Erythroblast (primary cell): ENCODE measurements around the gene TEX2.
"Not testable (repeated sequence)": the region's sequence is repeated elsewhere in the genome, so short reads cannot be mapped to it uniquely, and the experiment has no call there.

Experiments
- DNase-seq, 2 experiments: peaks; one replicate each; lab custom pipeline; 2025; lab: John Stamatoyannopoulos, UW
- GATA1 ChIP-seq: IDR thresholded peaks from 2 replicates; pipeline ENCODE4 v1.6.1; 2011; ENCODE audit warnings: low read depth, mild to moderate bottlenecking, control low read depth, low read length, moderate library complexity
- POLR2A ChIP-seq: IDR thresholded peaks from 2 replicates; pipeline ENCODE4 v1.6.1; 2011; ENCODE audit warnings: mild to moderate bottlenecking, low read length

TEX2 gene

DNA sequence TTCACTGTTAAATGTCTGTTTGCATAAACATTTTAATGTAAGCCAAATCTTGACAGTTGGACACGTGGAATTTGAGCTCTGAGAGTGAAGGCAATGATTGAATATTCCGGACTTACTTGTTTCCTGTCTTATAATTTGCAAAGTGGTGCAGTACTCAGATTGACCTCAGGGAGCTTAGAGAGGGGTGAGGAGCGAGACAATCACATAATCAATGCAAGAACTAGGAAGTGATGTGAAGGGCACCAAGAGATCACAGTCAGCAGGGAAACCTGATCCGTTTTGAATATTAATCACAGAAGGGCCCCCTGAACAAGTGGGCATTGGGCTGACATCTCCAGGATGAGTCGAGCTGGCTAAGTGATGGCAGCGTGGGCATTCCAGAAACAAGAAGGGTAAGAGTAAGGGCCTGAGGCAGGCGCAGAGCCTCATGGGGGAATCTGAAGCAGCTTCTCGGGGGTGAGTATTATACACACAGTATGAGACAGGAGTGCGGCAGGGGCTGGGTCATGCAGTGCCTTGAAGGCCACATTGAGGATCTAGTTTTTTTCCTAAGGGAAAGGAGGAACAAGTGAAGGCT lies 26.1 kb downstream of the TEX2 start:
- DNase-seq: no peak
- no peak for TF ChIP-seq GATA1
- TF ChIP-seq POLR2A: no peak

GRCh38 chr17:64234961-64235360 lies 28.1 kb downstream of the TEX2 start:
- TF ChIP-seq POLR2A (no peak), GATA1 (no peak)
- DNase-seq: no peak

DNA sequence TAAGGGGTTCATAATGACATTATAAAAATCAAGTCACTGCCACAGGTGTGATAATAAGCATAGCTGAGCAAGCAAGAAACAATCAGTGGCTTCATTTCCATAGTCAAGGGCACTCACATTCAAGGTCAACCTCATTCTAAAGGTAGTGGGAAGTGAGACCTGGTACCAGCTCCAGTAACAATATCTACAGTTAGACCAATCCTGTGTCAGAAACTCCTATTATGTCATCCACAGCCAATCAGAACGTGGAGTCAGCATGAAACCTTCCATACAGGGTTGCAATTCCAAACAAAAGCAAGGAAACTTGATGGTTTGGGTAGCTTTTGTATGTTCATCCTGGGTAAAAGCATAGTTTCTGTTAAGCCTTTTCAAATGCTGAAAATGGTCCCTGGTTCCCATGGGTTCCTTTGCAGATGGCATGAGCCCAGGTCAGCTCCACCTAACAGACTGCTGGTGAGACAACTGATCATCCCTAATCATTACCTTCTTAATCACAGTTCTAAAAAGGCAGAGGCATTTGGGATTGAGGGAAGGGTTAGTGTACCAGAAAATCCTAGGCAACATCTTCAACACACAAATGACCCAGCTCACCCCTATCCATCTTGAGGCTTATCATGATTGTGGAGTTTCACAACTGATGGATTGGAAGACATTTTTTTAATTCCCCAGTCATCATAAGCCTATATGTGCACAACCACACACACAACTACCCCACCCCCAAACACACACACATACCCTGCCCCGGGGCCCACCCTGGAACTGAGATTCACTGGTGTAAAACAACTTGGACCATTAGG lies 30.4 kb downstream of the TEX2 start:
- TF ChIP-seq GATA1: no peak
- TF ChIP-seq POLR2A: no peak
- no peak for DNase-seq

- peak; percentile 80 to 91 for DNase-seq
- no peak for TF ChIP-seq POLR2A
- no peak for TF ChIP-seq GATA1
These were observed 31.4 kb downstream of the TEX2 start for GRCh38 chr17:64231567-64232141.

DNA sequence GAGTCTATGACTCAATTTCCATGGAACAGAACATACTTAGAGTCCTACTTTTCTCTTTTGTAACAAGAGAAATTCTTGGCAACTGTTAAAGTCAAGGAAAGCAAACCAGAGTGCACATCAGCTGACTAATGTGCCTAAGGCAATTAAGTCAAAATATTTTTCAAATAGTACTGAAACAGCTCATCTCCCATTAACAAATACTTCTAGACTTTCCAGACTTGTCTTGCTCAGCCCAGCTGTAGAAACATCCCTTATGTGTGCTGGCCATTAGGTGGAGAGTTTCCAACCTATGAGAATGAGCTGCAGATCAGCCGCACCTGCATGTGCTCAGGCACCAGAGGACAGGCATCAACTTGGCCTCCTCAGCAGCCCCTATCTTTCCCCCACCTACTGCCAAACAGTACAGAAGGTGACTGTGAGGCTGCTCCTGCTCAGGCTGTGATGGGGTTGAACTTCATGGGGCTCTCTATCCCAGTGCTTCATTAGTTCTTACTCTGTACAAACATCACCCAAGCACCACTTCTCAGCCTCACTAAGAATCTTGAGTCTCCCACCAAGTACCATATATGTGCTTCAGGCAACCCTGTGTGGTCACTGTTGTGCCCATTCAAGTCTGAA lies 32.2 kb downstream of the TEX2 start:
- TF ChIP-seq GATA1 (no peak), POLR2A (no peak)
- DNase-seq: peak in 1 of 2 experiments; percentile 49

DNA sequence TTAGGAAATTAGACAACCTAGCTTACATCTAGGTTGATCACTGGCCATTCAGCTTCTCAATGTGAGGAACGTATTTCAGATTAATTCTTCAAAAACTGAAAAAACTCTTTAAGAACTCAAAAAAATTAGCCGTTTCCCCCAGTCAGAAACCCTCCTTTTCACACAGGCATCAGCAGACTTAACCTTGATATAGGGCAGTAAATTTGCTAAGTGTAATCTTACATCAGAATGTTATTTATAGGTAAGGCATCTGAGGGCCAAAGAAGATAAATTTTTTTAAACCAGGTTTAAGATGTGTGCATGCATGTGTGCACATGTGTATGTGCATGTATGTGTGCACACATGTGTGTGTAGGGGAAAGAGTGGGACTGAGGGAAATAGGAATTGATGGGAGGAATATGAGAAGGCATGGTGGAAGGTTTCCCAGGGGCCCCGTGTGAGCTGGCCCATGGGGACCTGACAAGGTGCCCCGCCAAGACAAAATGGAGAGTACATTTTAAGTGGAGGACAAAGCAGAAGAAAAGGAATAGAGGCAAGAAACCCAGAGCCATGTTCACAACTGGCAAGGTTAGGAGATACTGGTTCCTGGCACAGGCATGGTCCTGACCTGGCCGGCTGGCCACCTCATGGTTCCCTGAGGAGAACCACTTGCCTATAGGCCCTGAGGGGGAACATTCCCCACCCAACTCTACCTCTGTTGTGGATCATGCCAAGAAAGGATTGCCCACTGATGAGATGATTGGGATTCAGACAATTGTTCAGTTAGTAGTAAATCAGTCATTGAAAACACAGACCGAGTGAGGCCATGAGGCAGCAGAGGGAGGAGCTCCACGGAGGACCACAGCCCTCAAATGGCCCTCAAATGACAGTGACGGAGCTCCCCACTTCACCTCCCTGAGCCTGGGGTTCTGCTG lies 33.0 kb downstream of the TEX2 start:
- TF ChIP-seq GATA1: no peak
- TF ChIP-seq POLR2A: no peak
- no peak for DNase-seq

GRCh38 chr17:64226132-64226531 lies 36.9 kb downstream of the TEX2 start:
- DNase-seq: no peak

DNA sequence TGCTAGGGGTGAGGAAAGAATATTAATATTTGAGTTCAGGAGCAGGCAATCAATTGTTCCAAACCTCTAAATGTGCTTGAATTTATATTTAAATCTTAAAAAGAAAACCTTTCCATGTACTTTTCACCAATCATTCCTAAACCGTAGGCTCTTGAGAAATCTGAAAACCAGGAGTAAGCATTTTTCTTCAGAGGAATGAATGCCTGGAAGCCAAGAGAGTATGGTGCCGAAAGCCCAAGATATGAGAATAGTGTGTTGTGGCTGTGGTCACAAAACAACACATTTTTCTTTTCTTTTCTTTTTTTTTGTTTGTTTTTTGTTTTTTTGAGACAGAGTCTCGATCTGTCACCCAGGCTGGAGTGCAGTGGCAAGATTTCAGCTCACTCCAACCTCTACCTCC lies 37.6 kb downstream of the TEX2 start:
- no peak for DNase-seq
- TF ChIP-seq GATA1 (no peak), POLR2A (no peak)

More at GRCh38 chr17:64226132-64226531, 36.9 kb downstream of the TEX2 start:
- TF ChIP-seq POLR2A: no peak
- no peak for TF ChIP-seq GATA1

DNA sequence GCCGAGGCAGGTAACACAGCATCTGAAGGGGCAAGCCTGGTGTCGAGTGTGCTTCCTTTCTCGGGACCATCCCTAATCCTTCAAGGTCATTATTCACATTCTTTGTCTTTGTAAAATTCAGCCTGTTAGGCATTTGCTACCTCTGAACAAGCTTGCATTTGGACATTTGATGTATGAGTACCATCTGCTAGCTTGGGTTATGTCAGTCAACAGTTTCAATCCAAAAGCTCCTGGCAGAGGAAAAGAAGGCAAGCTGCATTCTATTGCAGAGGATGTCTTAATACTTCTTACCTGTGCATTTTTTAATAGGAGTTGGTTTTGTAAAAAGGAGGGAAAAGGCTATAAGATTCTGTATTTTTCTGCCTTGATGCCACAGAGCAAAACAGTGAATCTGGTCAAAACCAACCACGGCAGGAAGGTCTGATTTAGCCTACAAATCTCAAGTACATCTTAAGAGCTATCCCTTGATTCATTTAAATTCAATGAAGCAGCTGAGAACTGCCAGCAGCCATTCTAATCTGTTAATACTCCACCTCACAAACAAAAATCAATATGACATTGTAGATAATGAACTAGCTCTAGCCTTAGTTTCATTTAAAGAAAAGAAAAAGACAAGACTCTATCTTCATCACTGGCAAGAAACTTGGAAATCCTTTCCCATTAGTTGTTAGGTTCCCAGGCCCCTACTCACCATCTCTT lies 39.0 kb downstream of the TEX2 start:
- TF ChIP-seq GATA1 (no peak), POLR2A (no peak)
- no peak for DNase-seq

- TF ChIP-seq GATA1: no peak
- no peak for TF ChIP-seq POLR2A
- DNase-seq: no peak
These were observed 39.8 kb downstream of the TEX2 start for GRCh38 chr17:64223283-64223682.

- no peak for DNase-seq
- TF ChIP-seq GATA1 (no peak), POLR2A (no peak)
These were observed 41.4 kb downstream of the TEX2 start for GRCh38 chr17:64221679-64222078.

- not testable (repeated sequence) for DNase-seq
These were observed 42.5 kb downstream of the TEX2 start for GRCh38 chr17:64220604-64221003.
